Transverse colon (tissue), 4 donors: Measurements from ENCODE around the gene SYNE2.

Experiments
- POLR2A ChIP-seq: fragments of 450-650 bp; IDR thresholded peaks from one replicate; pipeline ENCODE4 v1.6.1; 2016; ENCODE audit warnings: antibody characterized with exemption, mild to moderate bottlenecking, moderate library complexity
- POLR2AphosphoS5 ChIP-seq, 3 donors: sonication (generic); formaldehyde crosslinking; IDR thresholded peaks; one replicate each; pipeline ENCODE4 v1.6.1; 2016; ENCODE audit warnings: antibody characterized with exemption in 3 of 3
- TF ChIP-seq, protein P1 (sequence below), 5 experiments: fragments of 200-600 bp in 3 of 5; fragments of 450-650 bp in 2 of 5; sonication (generic) in 3 of 5; IDR thresholded peaks; 1 replicate in 2 of 5; 2 replicates in 3 of 5; pipeline ENCODE4 v1.5.1; 2016 to 2017; ENCODE audit warnings: antibody characterized with exemption in 5 of 5, inconsistent platforms in 3 of 5, mild to moderate bottlenecking in 2 of 5, moderate library complexity in 1 of 5

DNA sequence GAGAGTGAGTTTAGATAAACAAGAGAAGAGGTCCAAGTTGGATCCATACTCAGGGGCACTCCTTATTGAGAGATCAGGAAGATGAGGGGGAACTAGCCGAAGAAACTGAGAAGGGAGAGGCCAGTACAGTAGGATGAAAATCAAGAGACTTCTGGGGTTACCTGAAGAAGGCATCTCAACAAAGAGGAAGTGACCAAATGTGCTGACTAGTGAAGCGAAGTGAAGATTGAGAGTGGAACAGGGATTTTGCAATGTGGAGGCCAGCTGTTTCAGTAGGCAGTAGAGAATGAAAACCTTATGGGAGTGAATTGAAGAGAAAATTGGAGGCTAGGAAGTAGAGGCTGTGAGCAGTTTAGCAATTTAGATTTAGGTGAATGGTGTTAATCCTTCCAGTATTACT, 153.0 kb downstream of the SYNE2 start:
- TF ChIP-seq, protein P1, sequence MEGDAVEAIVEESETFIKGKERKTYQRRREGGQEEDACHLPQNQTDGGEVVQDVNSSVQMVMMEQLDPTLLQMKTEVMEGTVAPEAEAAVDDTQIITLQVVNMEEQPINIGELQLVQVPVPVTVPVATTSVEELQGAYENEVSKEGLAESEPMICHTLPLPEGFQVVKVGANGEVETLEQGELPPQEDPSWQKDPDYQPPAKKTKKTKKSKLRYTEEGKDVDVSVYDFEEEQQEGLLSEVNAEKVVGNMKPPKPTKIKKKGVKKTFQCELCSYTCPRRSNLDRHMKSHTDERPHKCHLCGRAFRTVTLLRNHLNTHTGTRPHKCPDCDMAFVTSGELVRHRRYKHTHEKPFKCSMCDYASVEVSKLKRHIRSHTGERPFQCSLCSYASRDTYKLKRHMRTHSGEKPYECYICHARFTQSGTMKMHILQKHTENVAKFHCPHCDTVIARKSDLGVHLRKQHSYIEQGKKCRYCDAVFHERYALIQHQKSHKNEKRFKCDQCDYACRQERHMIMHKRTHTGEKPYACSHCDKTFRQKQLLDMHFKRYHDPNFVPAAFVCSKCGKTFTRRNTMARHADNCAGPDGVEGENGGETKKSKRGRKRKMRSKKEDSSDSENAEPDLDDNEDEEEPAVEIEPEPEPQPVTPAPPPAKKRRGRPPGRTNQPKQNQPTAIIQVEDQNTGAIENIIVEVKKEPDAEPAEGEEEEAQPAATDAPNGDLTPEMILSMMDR (IDR thresholded peaks at IDR 0.05) = no peak
- TF ChIP-seq POLR2A = no peak
- TF ChIP-seq POLR2AphosphoS5 (IDR thresholded peaks at IDR 0.05) = no peak
